SK-N-SH (cell line): ENCODE data around the gene SPAG4. TPM values are rescaled to one million over a fixed set of nuclear protein-coding genes. Genes with fewer than 3 reads are reported as not detected.

Experiments used
- CTCF ChIA-PET: fragments of 300-600, 350-600 bp; formaldehyde crosslinking; extraction: SDS; loops from one replicate; lab custom pipeline; 2021; lab: Yijun Ruan, JAX
- POLR2A ChIA-PET: fragments of 350-600 bp; sonication (Branson Sonifier 250); formaldehyde crosslinking; extraction: SDS; loops from one replicate; lab custom pipeline; 2020; ENCODE audit warnings: antibody characterized with exemption, inconsistent platforms; lab: Yijun Ruan, JAX
- DNase-seq: peaks from one replicate; pipeline ENCODE4 v3.0.0; 2012
- H2AFZ ChIP-seq: fragments of 200-600 bp; sonication (generic); 2 replicates; pipeline ENCODE4 v1.8.1; 2016; ENCODE audit warnings: antibody characterized with exemption, mild to moderate bottlenecking, low read depth
- H3F3A ChIP-seq: fragments of 200-600 bp; sonication (generic); replicated peaks from 2 replicates; pipeline ENCODE3; 2016; ENCODE audit warnings: antibody characterized with exemption, mild to moderate bottlenecking; ENCODE audit not compliant: insufficient read depth
- H3K27ac ChIP-seq, 2 experiments: fragments of 200-500 bp in 1 of 2; fragments of 200-600 bp in 1 of 2; sonication (Bioruptor generic) in 1 of 2; sonication (generic), shearing (Covaris generic) in 1 of 2; 2 replicates each; pipeline versions ENCODE4 v1.5.1 to v1.6.1; 2014 to 2016; ENCODE audit warnings: low read depth in 2 of 2, inconsistent platforms in 1 of 2, low read length in 1 of 2, mild to moderate bottlenecking in 1 of 2, mixed read lengths in 1 of 2
- H3K27me3 ChIP-seq: fragments of 200-600 bp; sonication (generic), shearing (Covaris generic); 2 replicates; pipeline ENCODE4 v1.6.1; 2016; ENCODE audit warnings: mixed run types; ENCODE audit not compliant: insufficient read depth
- H3K36me3 ChIP-seq, 2 experiments: fragments of 200-500 bp in 1 of 2; fragments of 200-600 bp in 1 of 2; sonication (Bioruptor generic) in 1 of 2; sonication (generic) in 1 of 2; replicated peaks in 1 of 2; 2 replicates each; pipeline versions ENCODE3 to v1.5.1; 2014 to 2016; ENCODE audit warnings: low read length in 1 of 2, mild to moderate bottlenecking in 1 of 2; ENCODE audit not compliant: insufficient read depth in 2 of 2, control insufficient read depth in 1 of 2
- H3K4me1 ChIP-seq, 2 experiments: fragments of 200-500 bp in 1 of 2; fragments of 200-600 bp in 1 of 2; sonication (Bioruptor generic) in 1 of 2; sonication (generic), shearing (Covaris generic) in 1 of 2; 2 replicates each; pipeline versions ENCODE4 v1.5.1 to v1.6.1; 2014 to 2016; ENCODE audit warnings: low read depth in 1 of 2, low read length in 1 of 2, mixed run types in 1 of 2; ENCODE audit not compliant: insufficient read depth in 2 of 2, control insufficient read depth in 1 of 2
- H3K4me2 ChIP-seq: fragments of 200-600 bp; sonication (generic), shearing (Covaris generic); 2 replicates; pipeline ENCODE4 v1.6.1; 2017; ENCODE audit warnings: mixed run types
- H3K4me3 ChIP-seq, 2 experiments: fragments of 200-500 bp in 1 of 2; fragments of 200-600 bp in 1 of 2; sonication (Bioruptor generic) in 1 of 2; sonication (generic), shearing (Covaris generic) in 1 of 2; 2 replicates each; pipeline versions ENCODE4 v1.5.1 to v1.8.1; 2014 to 2016; ENCODE audit warnings: low read depth in 2 of 2, inconsistent platforms in 1 of 2, low read length in 1 of 2, mild to moderate bottlenecking in 1 of 2, mixed read lengths in 1 of 2, moderate library complexity in 1 of 2
- H3K79me2 ChIP-seq: fragments of 200-600 bp; sonication (generic); 2 replicates; pipeline ENCODE4 v1.8.1; 2017; ENCODE audit warnings: mild to moderate bottlenecking; ENCODE audit not compliant: insufficient read depth
- H3K9ac ChIP-seq: fragments of 200-600 bp; sonication (generic); 2 replicates; pipeline ENCODE4 v1.6.1; 2017; ENCODE audit warnings: mixed run types
- H3K9me2 ChIP-seq: fragments of 200-600 bp; sonication (generic); 2 replicates; pipeline ENCODE4 v1.6.1; 2017; ENCODE audit warnings: mixed run types
- H3K9me3 ChIP-seq: fragments of 200-600 bp; sonication (generic); 2 replicates; pipeline ENCODE4 v1.6.1; 2017; ENCODE audit warnings: mixed run types, mild to moderate bottlenecking, moderate library complexity
- H4K20me1 ChIP-seq: fragments of 200-600 bp; sonication (generic); 2 replicates; pipeline ENCODE4 v1.6.1; 2017; ENCODE audit warnings: mild to moderate bottlenecking, mixed run types; ENCODE audit not compliant: insufficient read depth
- CHD2 ChIP-seq: fragments of 150-350 bp; IDR thresholded peaks from 2 replicates; pipeline ENCODE4 v1.6.1; 2018; ENCODE audit warnings: low read length; ENCODE audit not compliant: partially characterized antibody
- EZH2phosphoT487 ChIP-seq: fragments of 200-600 bp; sonication (generic); IDR thresholded peaks from 2 replicates; pipeline ENCODE4 v1.6.1; 2017; ENCODE audit warnings: low read depth, mixed run types, mild to moderate bottlenecking, antibody characterized with exemption, moderate library complexity, borderline replicate concordance
- FOSL2 ChIP-seq: IDR thresholded peaks from 2 replicates; pipeline ENCODE4 v1.4.0; 2012; ENCODE audit warnings: low read depth, mild to moderate bottlenecking, moderate library complexity, borderline replicate concordance
- FOXJ3 ChIP-seq: sonication (generic); formaldehyde crosslinking; IDR thresholded peaks from 2 replicates; pipeline ENCODE4 v1.5.1; 2020; ENCODE audit warnings: mild to moderate bottlenecking, missing genetic modification reagents
- FOXM1 ChIP-seq: IDR thresholded peaks from 2 replicates; pipeline ENCODE4 v1.4.0; 2012; ENCODE audit warnings: low read depth, mild to moderate bottlenecking
- IRF3 ChIP-seq: fragments of 150-350 bp; IDR thresholded peaks from 2 replicates; pipeline ENCODE4 v1.6.1; 2016; ENCODE audit warnings: mild to moderate bottlenecking, low read depth, low read length
- MXI1 ChIP-seq: IDR thresholded peaks from 2 replicates; pipeline ENCODE4 v1.6.1; 2012; ENCODE audit warnings: mild to moderate bottlenecking, low read depth, low read length, improper control_type of control experiment
- NFIC ChIP-seq: IDR thresholded peaks from 2 replicates; pipeline ENCODE4 v1.4.0; 2012; ENCODE audit warnings: borderline replicate concordance
- POLR2AphosphoS5 ChIP-seq: IDR thresholded peaks from 2 replicates; pipeline ENCODE4 v1.6.1; 2012; ENCODE audit warnings: low read depth, low read length
- RCOR1 ChIP-seq: fragments of 150-350 bp; IDR thresholded peaks from 2 replicates; pipeline ENCODE4 v1.6.1; 2017; ENCODE audit warnings: antibody characterized with exemption, low read length
- RXRA ChIP-seq: IDR thresholded peaks from 2 replicates; pipeline ENCODE4 v1.4.0; 2012; ENCODE audit warnings: low read depth, mild to moderate bottlenecking, borderline replicate concordance
- SIN3A ChIP-seq: IDR thresholded peaks from 2 replicates; pipeline ENCODE4 v1.6.1; 2012; ENCODE audit warnings: low read depth, mild to moderate bottlenecking, low read length, moderate library complexity, borderline replicate concordance
- YY1 ChIP-seq: IDR thresholded peaks from 2 replicates; pipeline ENCODE4 v1.4.0; 2012; ENCODE audit warnings: low read depth, mild to moderate bottlenecking
- WGBS: methylation state at CpG from one replicate; pipeline ENCODE4 v1.1.6; 2017; ENCODE audit warnings: low lambda C conversion rate; 5-methylcytosine and 5-hydroxymethylcytosine counted together
- polyA plus RNA-seq, 3 experiments: library from polyadenylated mRNA; depleted of rRNA; stranded (reverse); fragments of >200 nt; gene quantifications; 2 replicates each; pipeline ENCODE4 v1.2.3, GENCODE V29; 2012
- TF ChIP-seq, protein P1 (sequence below): IDR thresholded peaks from 2 replicates; pipeline ENCODE4 v1.4.0; 2012; ENCODE audit warnings: low read depth
- TF ChIP-seq, protein P2 (sequence below): IDR thresholded peaks from 2 replicates; pipeline ENCODE4 v1.6.1; 2012; ENCODE audit warnings: mild to moderate bottlenecking, low read depth, low read length, moderate library complexity

The SPAG4 gene
- polyA plus RNA-seq, 1 of the 3 experiments (the other 2 are of a cell fraction): 6.9 TPM

- no peak for DNase-seq
- no peak overlapping the region for H3K4me3 ChIP-seq
- no peaks in the 10 kb centered on the region for H3K4me1 ChIP-seq
- no peaks in the 10 kb centered on the region for H3K9me2 ChIP-seq
- H3K4me2 ChIP-seq: no peak overlapping the region
- POLR2A ChIA-PET: no interaction called here
- no peak overlapping the region for H3K9ac ChIP-seq
- H4K20me1 ChIP-seq: no peaks in the 10 kb centered on the region
- whole genome bisulfite sequencing: 85% methylated on average over 9 of the region's 9 CpGs
- no peaks in the 10 kb centered on the region for H3K36me3 ChIP-seq
- H2AFZ ChIP-seq: no peak overlapping the region
- no peaks in the 10 kb centered on the region for H3K9me3 ChIP-seq
- no peak for TF ChIP-seq MXI1
- TF ChIP-seq, protein P1, sequence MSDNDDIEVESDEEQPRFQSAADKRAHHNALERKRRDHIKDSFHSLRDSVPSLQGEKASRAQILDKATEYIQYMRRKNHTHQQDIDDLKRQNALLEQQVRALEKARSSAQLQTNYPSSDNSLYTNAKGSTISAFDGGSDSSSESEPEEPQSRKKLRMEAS: no peak
- TF ChIP-seq FOXM1: no peak
- TF ChIP-seq EZH2phosphoT487: no peak
- no peak for TF ChIP-seq FOSL2
- no peak for TF ChIP-seq FOXJ3 (CRISPR knock-in tag)
- no peak for TF ChIP-seq RCOR1
- no peak for TF ChIP-seq IRF3
- no peak for TF ChIP-seq RXRA
- TF ChIP-seq YY1: no peak
- no peak for TF ChIP-seq SIN3A
- TF ChIP-seq POLR2AphosphoS5: no peak
- TF ChIP-seq, protein P2, sequence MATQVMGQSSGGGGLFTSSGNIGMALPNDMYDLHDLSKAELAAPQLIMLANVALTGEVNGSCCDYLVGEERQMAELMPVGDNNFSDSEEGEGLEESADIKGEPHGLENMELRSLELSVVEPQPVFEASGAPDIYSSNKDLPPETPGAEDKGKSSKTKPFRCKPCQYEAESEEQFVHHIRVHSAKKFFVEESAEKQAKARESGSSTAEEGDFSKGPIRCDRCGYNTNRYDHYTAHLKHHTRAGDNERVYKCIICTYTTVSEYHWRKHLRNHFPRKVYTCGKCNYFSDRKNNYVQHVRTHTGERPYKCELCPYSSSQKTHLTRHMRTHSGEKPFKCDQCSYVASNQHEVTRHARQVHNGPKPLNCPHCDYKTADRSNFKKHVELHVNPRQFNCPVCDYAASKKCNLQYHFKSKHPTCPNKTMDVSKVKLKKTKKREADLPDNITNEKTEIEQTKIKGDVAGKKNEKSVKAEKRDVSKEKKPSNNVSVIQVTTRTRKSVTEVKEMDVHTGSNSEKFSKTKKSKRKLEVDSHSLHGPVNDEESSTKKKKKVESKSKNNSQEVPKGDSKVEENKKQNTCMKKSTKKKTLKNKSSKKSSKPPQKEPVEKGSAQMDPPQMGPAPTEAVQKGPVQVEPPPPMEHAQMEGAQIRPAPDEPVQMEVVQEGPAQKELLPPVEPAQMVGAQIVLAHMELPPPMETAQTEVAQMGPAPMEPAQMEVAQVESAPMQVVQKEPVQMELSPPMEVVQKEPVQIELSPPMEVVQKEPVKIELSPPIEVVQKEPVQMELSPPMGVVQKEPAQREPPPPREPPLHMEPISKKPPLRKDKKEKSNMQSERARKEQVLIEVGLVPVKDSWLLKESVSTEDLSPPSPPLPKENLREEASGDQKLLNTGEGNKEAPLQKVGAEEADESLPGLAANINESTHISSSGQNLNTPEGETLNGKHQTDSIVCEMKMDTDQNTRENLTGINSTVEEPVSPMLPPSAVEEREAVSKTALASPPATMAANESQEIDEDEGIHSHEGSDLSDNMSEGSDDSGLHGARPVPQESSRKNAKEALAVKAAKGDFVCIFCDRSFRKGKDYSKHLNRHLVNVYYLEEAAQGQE: no peak
- no peak for TF ChIP-seq CHD2
- no peak for TF ChIP-seq NFIC
- no peak overlapping the region for H3K27ac ChIP-seq
- CTCF ChIA-PET: interaction anchor here (1.7 kb wide), 1 partner anchor 9 kb away, joined by 5 read pairs; no protein-coding TSS in a partner anchor
- peaks cover 3% of the 10 kb centered on the region for H3F3A ChIP-seq
- no peaks in the 10 kb centered on the region for H3K79me2 ChIP-seq
- H3K27me3 ChIP-seq: no peaks in the 10 kb centered on the region
Observed at GRCh38 chr20:35610833-35611427, 4.7 kb upstream of the SPAG4 start.
